ENCODE results near the gene HPSE. TPM values are rescaled to one million over a fixed set of nuclear protein-coding genes. Genes with fewer than 3 reads are reported as not detected.
A peak's percentile ranks its signal among the peaks of the same experiment; 100 is the strongest.

HPSE gene
- total RNA-seq, 2 donors from 2014 or later, result 1.1 to 2.7 TPM

DNA sequence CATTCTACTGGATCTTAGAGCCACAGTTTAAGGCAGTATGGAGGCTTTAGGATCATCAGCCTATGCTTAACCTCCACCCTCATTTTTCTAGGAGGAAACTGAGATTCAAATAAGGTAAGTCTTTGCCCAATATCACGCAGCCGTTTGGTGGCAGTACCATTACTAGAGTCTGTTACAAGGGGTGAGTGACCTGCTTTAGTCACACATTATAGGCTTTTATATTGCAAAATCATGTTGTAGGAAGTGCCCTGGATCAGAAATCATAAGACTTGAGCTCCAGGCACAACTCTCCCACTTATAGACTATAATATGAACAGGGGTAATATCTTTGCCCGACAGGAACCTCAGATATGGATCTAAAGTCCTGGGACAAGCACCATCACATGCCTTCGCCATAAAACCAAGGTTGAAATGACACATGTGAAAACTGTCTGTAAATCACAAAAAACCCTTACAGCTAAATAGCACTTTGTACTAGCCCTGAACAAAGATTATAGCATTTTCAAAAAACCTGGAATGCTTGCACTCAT, 19.2 kb downstream of the HPSE start:
- H3K4me1 Mint-ChIP-seq, result no peaks in the 10 kb centered on the region
- DNase-seq, result no peak
- H3K4me3 Mint-ChIP-seq, result no peak overlapping the region
- no peaks in the 10 kb centered on the region for H3K27me3 ChIP-seq (ENCODE audit: control insufficient read depth, insufficient read depth, low read length, poor library complexity, severe bottlenecking)
- H3K27me3 Mint-ChIP-seq (ENCODE audit: insufficient read depth), result no peaks in the 10 kb centered on the region
- H3K27ac ChIP-seq (ENCODE audit: low read depth, low read length), result no peak overlapping the region
- no peaks in the 10 kb centered on the region for H3K9me3 ChIP-seq (ENCODE audit: control insufficient read depth, low read length)
- no peaks in the 10 kb centered on the region for H3K9me3 Mint-ChIP-seq
- H3K9ac ChIP-seq (ENCODE audit: extremely low read depth, low read length, poor library complexity, severe bottlenecking), result no peak overlapping the region
- H3K4me3 ChIP-seq (ENCODE audit: low read length), result no peak overlapping the region
- TF ChIP-seq, protein P1, sequence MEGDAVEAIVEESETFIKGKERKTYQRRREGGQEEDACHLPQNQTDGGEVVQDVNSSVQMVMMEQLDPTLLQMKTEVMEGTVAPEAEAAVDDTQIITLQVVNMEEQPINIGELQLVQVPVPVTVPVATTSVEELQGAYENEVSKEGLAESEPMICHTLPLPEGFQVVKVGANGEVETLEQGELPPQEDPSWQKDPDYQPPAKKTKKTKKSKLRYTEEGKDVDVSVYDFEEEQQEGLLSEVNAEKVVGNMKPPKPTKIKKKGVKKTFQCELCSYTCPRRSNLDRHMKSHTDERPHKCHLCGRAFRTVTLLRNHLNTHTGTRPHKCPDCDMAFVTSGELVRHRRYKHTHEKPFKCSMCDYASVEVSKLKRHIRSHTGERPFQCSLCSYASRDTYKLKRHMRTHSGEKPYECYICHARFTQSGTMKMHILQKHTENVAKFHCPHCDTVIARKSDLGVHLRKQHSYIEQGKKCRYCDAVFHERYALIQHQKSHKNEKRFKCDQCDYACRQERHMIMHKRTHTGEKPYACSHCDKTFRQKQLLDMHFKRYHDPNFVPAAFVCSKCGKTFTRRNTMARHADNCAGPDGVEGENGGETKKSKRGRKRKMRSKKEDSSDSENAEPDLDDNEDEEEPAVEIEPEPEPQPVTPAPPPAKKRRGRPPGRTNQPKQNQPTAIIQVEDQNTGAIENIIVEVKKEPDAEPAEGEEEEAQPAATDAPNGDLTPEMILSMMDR (conservative IDR thresholded peaks at IDR 0.05), result no peak
- 89 to 92% methylated on average over 4 of the region's 4 CpGs for WGBS, 2 experiments (ENCODE audit: insufficient coverage in 1 of 2, insufficient read length in 1 of 2)
- no peak overlapping the region for H3K27ac Mint-ChIP-seq
- no peaks in the 10 kb centered on the region for H3K36me3 ChIP-seq (ENCODE audit: control insufficient read depth, insufficient read depth, low read length)
- no peaks in the 10 kb centered on the region for H3K4me1 ChIP-seq (ENCODE audit: control insufficient read depth, insufficient read depth, low read length)
- no peaks in the 10 kb centered on the region for H3K36me3 Mint-ChIP-seq (ENCODE audit: low read depth)

DNA sequence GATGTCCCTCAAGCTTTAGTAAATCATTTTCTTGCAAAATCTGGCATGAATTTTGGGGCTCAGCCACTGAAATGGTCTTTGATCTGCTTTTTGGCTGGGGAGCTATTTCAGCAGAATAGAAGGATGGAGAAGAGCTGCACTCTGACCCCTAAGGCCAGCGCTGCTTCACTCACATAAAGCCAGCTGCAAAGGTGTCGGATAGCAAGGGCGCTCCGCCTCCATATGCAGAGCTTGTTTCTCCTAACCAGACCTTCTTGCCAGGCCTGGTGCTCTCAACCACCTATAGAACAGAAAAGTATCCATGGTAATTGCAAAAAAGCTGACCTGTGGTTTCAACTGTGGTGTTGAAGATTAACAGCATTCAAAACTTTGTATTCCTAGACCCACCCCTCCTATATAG, 26.0 kb downstream of the HPSE start:
- Mint-ChIP-seq H3K4me1 (peaks cover 3% of the 10 kb centered on the region), H3K27me3 (ENCODE audit: insufficient read depth) (no peaks in the 10 kb centered on the region), H3K9me3 (no peaks in the 10 kb centered on the region), H3K27ac (no peak overlapping the region), H3K36me3 (ENCODE audit: low read depth) (no peaks in the 10 kb centered on the region), H3K4me3 (no peak overlapping the region)
- Histone ChIP-seq H3K4me3 (ENCODE audit: low read length) (no peak overlapping the region), H3K9me3 (ENCODE audit: control insufficient read depth, low read length) (no peaks in the 10 kb centered on the region), H3K27ac (ENCODE audit: low read depth, low read length) (no peak overlapping the region), H3K27me3 (ENCODE audit: control insufficient read depth, insufficient read depth, low read length, poor library complexity, severe bottlenecking) (no peaks in the 10 kb centered on the region), H3K36me3 (ENCODE audit: control insufficient read depth, insufficient read depth, low read length) (no peaks in the 10 kb centered on the region), H3K9ac (ENCODE audit: extremely low read depth, low read length, poor library complexity, severe bottlenecking) (no peak overlapping the region), H3K4me1 (ENCODE audit: control insufficient read depth, insufficient read depth, low read length) (no peaks in the 10 kb centered on the region)
- peak; percentile 78 for DNase-seq
- 44 to 49% methylated on average over 4 of the region's 4 CpGs for WGBS, 2 experiments (ENCODE audit: insufficient coverage in 1 of 2, insufficient read length in 1 of 2)
- TF ChIP-seq, protein P1 (conservative IDR thresholded peaks at IDR 0.05), result no peak

DNA sequence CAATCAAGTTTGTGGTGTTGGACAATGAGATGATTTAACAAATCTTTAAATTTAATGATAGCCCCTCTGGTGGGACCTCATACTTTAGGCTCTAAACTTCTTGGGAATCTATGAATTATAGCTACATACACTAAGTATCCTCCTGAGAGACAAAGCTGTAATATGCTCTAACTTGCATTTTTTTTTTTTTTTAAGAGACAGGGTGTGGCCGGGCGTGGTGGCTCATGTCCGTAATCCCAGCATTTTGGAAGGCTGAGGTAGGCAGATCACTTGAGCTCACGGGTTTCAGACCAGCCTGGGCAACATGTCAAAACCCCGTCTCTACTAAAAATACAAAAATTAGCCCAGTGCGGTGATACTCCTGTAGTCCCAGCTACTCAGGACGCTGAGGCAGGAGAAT, 26.7 kb downstream of the HPSE start:
- TF ChIP-seq, protein P1 (conservative IDR thresholded peaks at IDR 0.05), result no peak
- H3K9me3 ChIP-seq (ENCODE audit: control insufficient read depth, low read length), result no peaks in the 10 kb centered on the region
- H3K36me3 Mint-ChIP-seq (ENCODE audit: low read depth), result no peaks in the 10 kb centered on the region
- DNase-seq, result no peak
- no peaks in the 10 kb centered on the region for H3K27me3 ChIP-seq (ENCODE audit: control insufficient read depth, insufficient read depth, low read length, poor library complexity, severe bottlenecking)
- H3K4me1 ChIP-seq (ENCODE audit: control insufficient read depth, insufficient read depth, low read length), result no peaks in the 10 kb centered on the region
- H3K36me3 ChIP-seq (ENCODE audit: control insufficient read depth, insufficient read depth, low read length), result no peaks in the 10 kb centered on the region
- no peaks in the 10 kb centered on the region for H3K9me3 Mint-ChIP-seq
- no peaks in the 10 kb centered on the region for H3K27me3 Mint-ChIP-seq (ENCODE audit: insufficient read depth)
- WGBS, 2 experiments (ENCODE audit: insufficient coverage in 1 of 2, insufficient read length in 1 of 2), result 60 to 81% methylated on average over 3 to 7 of the region's 7 CpGs
- no peak overlapping the region for H3K27ac Mint-ChIP-seq
- H3K4me3 Mint-ChIP-seq, result no peak overlapping the region
- H3K27ac ChIP-seq (ENCODE audit: low read depth, low read length), result no peak overlapping the region
- H3K4me1 Mint-ChIP-seq, result peaks cover 3% of the 10 kb centered on the region
- no peak overlapping the region for H3K4me3 ChIP-seq (ENCODE audit: low read length)
- H3K9ac ChIP-seq (ENCODE audit: extremely low read depth, low read length, poor library complexity, severe bottlenecking), result no peak overlapping the region

Measured in endodermal cell (in vitro differentiated cells).